ENCODE data around the gene CCDC175.

CCDC175 gene

DNA sequence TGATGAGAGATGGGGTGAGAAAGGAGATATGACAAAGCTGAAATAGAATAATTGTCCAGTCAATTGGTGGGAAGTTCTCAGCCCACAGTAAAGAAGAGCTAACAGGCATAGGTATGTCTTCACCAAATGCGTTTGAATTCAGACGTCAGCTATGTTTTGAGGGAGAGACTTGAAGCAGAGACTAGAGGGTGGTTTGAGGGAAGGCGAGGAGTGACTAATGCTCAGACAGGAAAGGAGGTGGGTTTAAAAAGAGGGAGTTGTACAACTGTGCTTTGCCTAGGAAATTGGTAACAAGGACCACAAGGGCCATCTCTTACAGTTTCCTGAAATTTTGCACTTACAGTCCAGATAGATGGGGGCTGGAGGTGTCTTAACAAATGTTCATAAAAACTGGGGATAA is 85.9 kb downstream of the CCDC175 start:
- no peak overlapping the region for H3K4me2 ChIP-seq (ENCODE audit: low read length)
- no peak overlapping the region for H3K9ac ChIP-seq
- H3K4me1 ChIP-seq = no peaks in the 10 kb centered on the region
- H3K79me2 ChIP-seq = peaks cover 2% of the 10 kb centered on the region
- no peak overlapping the region for H3K4me3 ChIP-seq (ENCODE audit: low read depth, low read length)
- no peak overlapping the region for H2AFZ ChIP-seq
- no peak overlapping the region for H3K27ac ChIP-seq
- TF ChIP-seq, protein P1, sequence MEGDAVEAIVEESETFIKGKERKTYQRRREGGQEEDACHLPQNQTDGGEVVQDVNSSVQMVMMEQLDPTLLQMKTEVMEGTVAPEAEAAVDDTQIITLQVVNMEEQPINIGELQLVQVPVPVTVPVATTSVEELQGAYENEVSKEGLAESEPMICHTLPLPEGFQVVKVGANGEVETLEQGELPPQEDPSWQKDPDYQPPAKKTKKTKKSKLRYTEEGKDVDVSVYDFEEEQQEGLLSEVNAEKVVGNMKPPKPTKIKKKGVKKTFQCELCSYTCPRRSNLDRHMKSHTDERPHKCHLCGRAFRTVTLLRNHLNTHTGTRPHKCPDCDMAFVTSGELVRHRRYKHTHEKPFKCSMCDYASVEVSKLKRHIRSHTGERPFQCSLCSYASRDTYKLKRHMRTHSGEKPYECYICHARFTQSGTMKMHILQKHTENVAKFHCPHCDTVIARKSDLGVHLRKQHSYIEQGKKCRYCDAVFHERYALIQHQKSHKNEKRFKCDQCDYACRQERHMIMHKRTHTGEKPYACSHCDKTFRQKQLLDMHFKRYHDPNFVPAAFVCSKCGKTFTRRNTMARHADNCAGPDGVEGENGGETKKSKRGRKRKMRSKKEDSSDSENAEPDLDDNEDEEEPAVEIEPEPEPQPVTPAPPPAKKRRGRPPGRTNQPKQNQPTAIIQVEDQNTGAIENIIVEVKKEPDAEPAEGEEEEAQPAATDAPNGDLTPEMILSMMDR (IDR thresholded peaks at IDR 0.05) = no peak
- H3K27me3 ChIP-seq (ENCODE audit: control insufficient read depth, insufficient read depth, low read length) = no peaks in the 10 kb centered on the region
- no peaks in the 10 kb centered on the region for H3K36me3 ChIP-seq (ENCODE audit: control insufficient read depth, insufficient read depth, low read length)
- no peaks in the 10 kb centered on the region for H3K9me3 ChIP-seq (ENCODE audit: control insufficient read depth, low read length)

DNA sequence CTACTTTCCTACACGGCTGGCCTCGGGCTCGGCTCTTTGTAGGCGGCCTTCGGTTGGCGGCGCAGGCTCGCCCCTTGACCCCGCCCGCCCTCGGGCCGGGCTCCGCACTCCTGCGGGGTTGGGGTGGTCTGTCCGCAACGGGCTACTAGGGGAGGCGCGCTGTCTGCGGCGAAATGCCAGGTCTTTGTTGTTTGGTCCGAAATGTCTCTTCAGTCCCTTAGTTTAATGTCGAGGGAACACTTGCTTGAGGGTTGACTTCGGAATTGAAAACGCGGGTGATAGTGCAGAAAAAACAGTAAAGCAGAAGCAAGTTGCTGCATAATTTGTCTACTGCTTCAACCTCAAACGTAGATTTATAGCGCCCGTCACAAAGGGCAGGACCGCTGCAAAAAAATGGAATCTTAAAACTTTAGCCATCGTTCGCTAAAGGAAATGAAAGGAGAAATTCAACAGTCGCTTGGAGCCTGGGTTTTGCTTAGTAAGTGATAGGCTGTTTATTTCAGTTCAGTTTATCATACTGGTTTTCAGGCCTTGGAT is 91.9 kb downstream of the CCDC175 start:
- peaks cover 13% of the 10 kb centered on the region for H3K4me1 ChIP-seq

DNA sequence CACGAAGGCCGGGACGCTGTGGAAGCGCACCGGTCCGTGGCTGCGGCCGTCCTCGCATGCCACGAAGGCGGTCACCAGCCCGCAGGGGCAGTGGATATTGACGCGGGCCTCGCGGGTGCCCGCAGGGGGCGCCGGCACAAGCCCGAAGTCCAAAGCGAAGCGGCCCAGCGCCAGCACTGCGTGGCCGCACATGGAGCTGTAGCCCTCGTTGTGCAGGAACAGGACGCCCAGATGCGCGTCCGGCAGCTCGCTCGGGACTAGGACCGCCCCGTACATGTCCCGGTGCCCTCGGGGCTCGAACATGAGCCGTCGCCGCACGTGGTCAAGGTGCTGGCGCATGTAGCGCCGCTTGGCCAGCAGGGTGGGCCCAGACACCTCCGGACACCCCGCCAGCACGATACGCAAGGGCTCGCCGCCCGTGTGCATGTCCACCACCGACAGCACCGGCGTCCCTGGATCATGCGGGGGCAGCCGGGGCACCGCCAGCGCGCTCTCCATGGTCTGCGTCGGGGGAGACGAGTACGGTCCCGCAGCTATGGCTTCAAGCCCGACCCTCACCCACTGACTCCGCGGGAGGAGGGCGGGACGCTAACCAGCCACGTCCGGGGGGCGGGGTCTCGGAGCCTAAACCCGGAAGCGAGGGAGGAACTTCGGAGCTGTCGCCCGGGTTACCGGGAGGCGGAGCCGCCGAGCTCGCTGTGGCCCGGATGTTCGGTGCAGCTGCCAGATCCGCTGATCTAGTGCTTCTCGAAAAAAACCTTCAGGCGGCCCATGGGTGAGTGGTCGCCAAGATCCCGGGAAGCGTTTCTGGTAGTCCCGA is 92.6 kb downstream of the CCDC175 start, which contains the start of the genes JKAMP and L3HYPDH:
Gene JKAMP, plus strand, starts transcription at position 699 of the 820 bp plus-strand sequence. Its CDS starts 73 bp downstream, at position 772.
Gene L3HYPDH, minus strand, starts transcription at position 590 of the 820 bp plus-strand sequence. Its CDS starts 92 bp downstream, at position 498.
- Histone ChIP-seq H3K27ac (peak within 1 kb of the TSS; percentile 90), H2AFZ (peak within 1 kb of the TSS; percentile 97), H3K9me3 (ENCODE audit: control insufficient read depth, low read length) (no peaks in the 10 kb centered on the region), H3K4me1 (peaks cover 13% of the 10 kb centered on the region), H3K4me2 (ENCODE audit: low read length) (peak within 1 kb of the TSS; percentile 91), H3K79me2 (peaks cover 15% of the 10 kb centered on the region), H3K27me3 (ENCODE audit: control insufficient read depth, insufficient read depth, low read length) (no peaks in the 10 kb centered on the region), H3K36me3 (ENCODE audit: control insufficient read depth, insufficient read depth, low read length) (no peaks in the 10 kb centered on the region), H3K9ac (peak within 1 kb of the TSS; percentile 59), H3K4me3 (ENCODE audit: low read depth, low read length) (peak within 1 kb of the TSS; percentile 97)
- TF ChIP-seq, protein P1 (IDR thresholded peaks at IDR 0.05) = peak; percentile 64

More for the DNA sequence above, 91.9 kb downstream of the CCDC175 start:
- no peaks in the 10 kb centered on the region for H3K36me3 ChIP-seq (ENCODE audit: control insufficient read depth, insufficient read depth, low read length)
- H3K9me3 ChIP-seq (ENCODE audit: control insufficient read depth, low read length) = no peaks in the 10 kb centered on the region
- TF ChIP-seq, protein P1 (IDR thresholded peaks at IDR 0.05) = no peak
- peak overlapping the region; percentile 90 for H3K27ac ChIP-seq
- peak overlapping the region; percentile 97 for H2AFZ ChIP-seq
- peak overlapping the region; percentile 97 for H3K4me3 ChIP-seq (ENCODE audit: low read depth, low read length)
- H3K27me3 ChIP-seq (ENCODE audit: control insufficient read depth, insufficient read depth, low read length) = no peaks in the 10 kb centered on the region
- H3K4me2 ChIP-seq (ENCODE audit: low read length) = peak overlapping the region; percentile 91
- peaks cover 15% of the 10 kb centered on the region for H3K79me2 ChIP-seq
- peak overlapping the region; percentile 48 for H3K9ac ChIP-seq

DNA sequence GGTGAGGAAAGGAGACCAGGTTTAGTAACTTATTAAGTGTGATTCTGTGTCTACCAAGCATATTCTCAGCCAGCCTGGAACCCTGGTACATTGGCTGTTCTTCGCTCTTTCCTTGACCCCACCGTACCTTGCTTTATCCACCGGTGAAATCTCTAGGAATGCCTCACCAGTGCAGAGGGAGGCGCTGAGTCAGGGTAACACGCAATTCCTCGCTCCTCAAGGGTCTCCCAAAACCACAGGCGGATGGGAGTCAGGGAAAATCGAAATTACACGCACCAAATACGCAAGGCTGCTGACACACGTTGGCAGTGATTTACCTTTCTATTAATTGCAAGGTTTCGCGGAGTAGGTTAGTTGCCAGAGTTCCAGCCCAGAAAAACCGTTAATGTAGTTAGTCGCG is 93.2 kb downstream of the CCDC175 start:
- Histone ChIP-seq H3K4me2 (ENCODE audit: low read length) (peak overlapping the region; percentile 91), H2AFZ (peak overlapping the region; percentile 97), H3K9ac (no peak overlapping the region), H3K27ac (peak overlapping the region; percentile 90), H3K27me3 (ENCODE audit: control insufficient read depth, insufficient read depth, low read length) (no peaks in the 10 kb centered on the region), H3K9me3 (ENCODE audit: control insufficient read depth, low read length) (no peaks in the 10 kb centered on the region), H3K4me3 (ENCODE audit: low read depth, low read length) (peak overlapping the region; percentile 97), H3K4me1 (peaks cover 13% of the 10 kb centered on the region), H3K79me2 (peaks cover 15% of the 10 kb centered on the region), H3K36me3 (ENCODE audit: control insufficient read depth, insufficient read depth, low read length) (no peaks in the 10 kb centered on the region)
- TF ChIP-seq, protein P1 (IDR thresholded peaks at IDR 0.05) = no peak
